GM12878 (cell line): ENCODE data around the gene RNLS. TPM values are rescaled to one million over a fixed set of nuclear protein-coding genes. Genes with fewer than 3 reads are reported as not detected.

Experiments
- ATAC-seq: fragments of 200-7000 bp; cut with Tn5 transposase; 3 replicates; pipeline ENCODE4 v1.9.1; 2020; ENCODE audit warnings: mild to moderate bottlenecking, moderate library complexity
- BruUV-seq: library from RNA; stranded (reverse); fragments of 400-500 nt; replicated peaks from 2 replicates; lab custom pipeline; 2021; lab: Mats Ljungman, UMichigan
- CTCF ChIA-PET: fragments of 300-600 bp; sonication (Branson Sonifier 250); formaldehyde crosslinking; extraction: SDS; loops from one replicate; lab custom pipeline; 2021; ENCODE audit warnings: inconsistent platforms; lab: Yijun Ruan, JAX
- POLR2A ChIA-PET: fragments of 350-600 bp; formaldehyde crosslinking; extraction: SDS; loops from one replicate; lab custom pipeline; 2021; ENCODE audit warnings: inconsistent platforms; lab: Charles Lee
- RAD21 ChIA-PET: fragments of 300-600 bp; sonication (Branson Sonifier 250); formaldehyde crosslinking; loops from one replicate; lab custom pipeline; 2023; ENCODE audit warnings: antibody characterized with exemption; ENCODE audit not compliant: unreplicated experiment; lab: Charles Lee
- SMC1A ChIA-PET: fragments of 300-600 bp; sonication (Branson Sonifier 250); formaldehyde crosslinking; loops from one replicate; lab custom pipeline; 2023; ENCODE audit not compliant: unreplicated experiment, uncharacterized antibody; lab: Charles Lee
- DNase-seq: peaks from one replicate; pipeline ENCODE4 v3.0.0-alpha.2; 2011; ENCODE audit warnings: low read depth, low spot score
- FAIRE-seq: peaks from 3 replicates; lab custom pipeline; 2011; peaks lifted over from hg19 to GRCh38; lab: Jason Lieb, UNC
- H2AFZ ChIP-seq: 2 replicates; pipeline ENCODE4 v1.6.0; 2011; ENCODE audit warnings: low read depth, low read length, control low read depth; ENCODE audit not compliant: control insufficient read depth
- H3K27ac ChIP-seq: 2 replicates; pipeline ENCODE4 v1.5.1; 2011; ENCODE audit warnings: control low read depth; ENCODE audit not compliant: control insufficient read depth, insufficient read depth
- H3K27me3 ChIP-seq, 2 experiments: replicated peaks in 1 of 2; 2 replicates each; pipeline versions ENCODE4 v1.6.0 to v1.6.1; 2011; ENCODE audit warnings: low read length in 1 of 2; ENCODE audit not compliant: control insufficient read depth in 2 of 2, insufficient read depth in 2 of 2
- H3K36me3 ChIP-seq, 2 experiments: 2 replicates each; pipeline ENCODE4 v1.5.1; 2011; ENCODE audit warnings: low read length in 1 of 2; ENCODE audit not compliant: control insufficient read depth in 2 of 2, insufficient read depth in 2 of 2
- H3K4me1 ChIP-seq: 2 replicates; pipeline ENCODE4 v1.6.1; 2011; ENCODE audit warnings: mild to moderate bottlenecking, low read length, moderate library complexity, mixed read lengths; ENCODE audit not compliant: control insufficient read depth, insufficient read depth
- H3K4me2 ChIP-seq: 2 replicates; pipeline ENCODE4 v1.6.0; 2011; ENCODE audit warnings: control low read depth; ENCODE audit not compliant: control insufficient read depth, insufficient read depth
- H3K4me3 ChIP-seq: fragments of 200-600 bp; sonication (generic); 2 replicates; pipeline ENCODE4 v1.5.1; 2016
- H3K79me2 ChIP-seq: 2 replicates; pipeline ENCODE4 v1.6.0; 2011; ENCODE audit warnings: low read length; ENCODE audit not compliant: control insufficient read depth, insufficient read depth
- H3K9ac ChIP-seq: 2 replicates; pipeline ENCODE4 v1.8.0; 2011; ENCODE audit warnings: low read length, control low read depth, mixed read lengths; ENCODE audit not compliant: control insufficient read depth, insufficient read depth
- H3K9me3 ChIP-seq: replicated peaks from 3 replicates; pipeline ENCODE4 v1.5.1; 2011; ENCODE audit warnings: mild to moderate bottlenecking, low read length; ENCODE audit not compliant: control insufficient read depth, insufficient read depth
- H4K20me1 ChIP-seq: 2 replicates; pipeline ENCODE4 v1.6.0; 2011; ENCODE audit not compliant: control insufficient read depth, insufficient read depth
- BHLHE40 ChIP-seq, 2 experiments: fragments of 450-650 bp in 1 of 2; IDR thresholded peaks; 2 replicates each; pipeline ENCODE4 v1.6.1; 2011 to 2017; ENCODE audit warnings: low read depth in 2 of 2, borderline replicate concordance in 1 of 2, improper control_type of control experiment in 1 of 2, low read length in 1 of 2, mild to moderate bottlenecking in 1 of 2
- EZH2 ChIP-seq: IDR thresholded peaks from 2 replicates; pipeline ENCODE4 v1.6.1; 2012; ENCODE audit warnings: low read depth, mild to moderate bottlenecking, control low read depth, inconsistent platforms, low read length, borderline replicate concordance; ENCODE audit not compliant: control insufficient read depth
- FOXM1 ChIP-seq: IDR thresholded peaks from 2 replicates; pipeline ENCODE4 v1.6.1; 2012; ENCODE audit warnings: low read depth, mild to moderate bottlenecking, inconsistent platforms, low read length, moderate library complexity
- KAT2A ChIP-seq: conservative IDR thresholded peaks from 2 replicates; pipeline ENCODE4 v1.6.1; 2011; ENCODE audit warnings: low read depth, low read length; ENCODE audit not compliant: control insufficient read depth
- POU2F2 ChIP-seq: IDR thresholded peaks from 3 replicates; pipeline ENCODE4 v1.6.1; 2011; ENCODE audit warnings: low read depth, mild to moderate bottlenecking, low read length, borderline replicate concordance
- SREBF2 ChIP-seq: IDR thresholded peaks from 2 replicates; pipeline ENCODE4 v1.6.1; 2012; ENCODE audit warnings: mild to moderate bottlenecking, low read length
- WGBS: methylation state at CpG from one replicate; pipeline ENCODE4 v1.1.6; 2016; ENCODE audit warnings: low lambda C conversion rate; ENCODE audit not compliant: insufficient replicate concordance, insufficient coverage; ENCODE audit errors: missing lambda C conversion rate; 5-methylcytosine and 5-hydroxymethylcytosine counted together
- in situ Hi-C: fragments of 300-500 bp; cut with MboI; formaldehyde crosslinking; loops from 9 replicates; pipeline ENCODE4 v1.14.3; 2018; ENCODE audit warnings: mixed read lengths
- intact Hi-C: fragments of 100-400 bp; cut with micrococcal nuclease; formaldehyde crosslinking; loops from one replicate; pipeline ENCODE4 v1.14.2; 2022; ENCODE audit not compliant: unreplicated experiment
- polyA plus RNA-seq, 11 experiments: library from polyadenylated mRNA; depleted of rRNA in 4 of 11; unstranded in 6 of 11; stranded (reverse) in 5 of 11; fragments of >200 nt; fragmentation: Nextera tagmentation in 4 of 11; fragmentation: Illumina TruSeq in 1 of 11; extraction: Ambion mirVana in 4 of 11; extraction: Trizol in 1 of 11; gene quantifications; 1 replicate in 1 of 11; 2 replicates in 10 of 11; pipeline versions ENCODE4 v1.2.1 to v1.2.3, GENCODE V29; 2011 to 2016; ENCODE audit warnings: inconsistent platforms in 2 of 11, missing spikeins in 2 of 11, low read depth in 1 of 11
- total RNA-seq, 4 experiments: library from RNA; depleted of rRNA in 3 of 4; stranded (reverse); fragments of >200 nt in 3 of 4; fragmentation: Illumina TruSeq in 1 of 4; extraction: Trizol in 1 of 4; gene quantifications; 2 replicates each; pipeline versions ENCODE4 v1.2.1 to v1.2.3, GENCODE V29; 2013 to 2021
- TF ChIP-seq, protein P1 (sequence below): fragments of 150-350 bp; IDR thresholded peaks from 2 replicates; pipeline ENCODE4 v1.6.1; 2016; ENCODE audit warnings: low read depth, low read length
- TF ChIP-seq, protein P2 (sequence below): IDR thresholded peaks from 2 replicates; pipeline ENCODE4 v1.6.1; 2011; ENCODE audit warnings: low read depth, low read length, improper control_type of control experiment, borderline replicate concordance

The RNLS gene
- total and polyA plus RNA-seq, 10 of the 15 experiments (the other 5 are each of a cell fraction or from before 2014, with no cell fraction given), result 3.4 to 6.7 (median 4.6) TPM

GRCh38 chr10:88337134-88337533, 246.0 kb downstream of the RNLS start:
- WGBS, result 89% methylated on average over 1 of the region's 1 CpG
- RAD21 ChIA-PET, result interaction anchor here (1.3 to 7.7 kb wide), 2 partner anchors 50 to 229 kb away, joined by 3 to 82 read pairs; no protein-coding TSS in a partner anchor
- TF ChIP-seq FOXM1 (no peak), POU2F2 (no peak), BHLHE40 (IDR thresholded peaks at IDR 0.05; ENCODE audit: borderline replicate concordance in 1 of 2, low read depth in 2 of 2, low read length in 1 of 2) (no peak), KAT2A (no peak), EZH2 (no peak), SREBF2 (no peak)
- TF ChIP-seq, protein P1, sequence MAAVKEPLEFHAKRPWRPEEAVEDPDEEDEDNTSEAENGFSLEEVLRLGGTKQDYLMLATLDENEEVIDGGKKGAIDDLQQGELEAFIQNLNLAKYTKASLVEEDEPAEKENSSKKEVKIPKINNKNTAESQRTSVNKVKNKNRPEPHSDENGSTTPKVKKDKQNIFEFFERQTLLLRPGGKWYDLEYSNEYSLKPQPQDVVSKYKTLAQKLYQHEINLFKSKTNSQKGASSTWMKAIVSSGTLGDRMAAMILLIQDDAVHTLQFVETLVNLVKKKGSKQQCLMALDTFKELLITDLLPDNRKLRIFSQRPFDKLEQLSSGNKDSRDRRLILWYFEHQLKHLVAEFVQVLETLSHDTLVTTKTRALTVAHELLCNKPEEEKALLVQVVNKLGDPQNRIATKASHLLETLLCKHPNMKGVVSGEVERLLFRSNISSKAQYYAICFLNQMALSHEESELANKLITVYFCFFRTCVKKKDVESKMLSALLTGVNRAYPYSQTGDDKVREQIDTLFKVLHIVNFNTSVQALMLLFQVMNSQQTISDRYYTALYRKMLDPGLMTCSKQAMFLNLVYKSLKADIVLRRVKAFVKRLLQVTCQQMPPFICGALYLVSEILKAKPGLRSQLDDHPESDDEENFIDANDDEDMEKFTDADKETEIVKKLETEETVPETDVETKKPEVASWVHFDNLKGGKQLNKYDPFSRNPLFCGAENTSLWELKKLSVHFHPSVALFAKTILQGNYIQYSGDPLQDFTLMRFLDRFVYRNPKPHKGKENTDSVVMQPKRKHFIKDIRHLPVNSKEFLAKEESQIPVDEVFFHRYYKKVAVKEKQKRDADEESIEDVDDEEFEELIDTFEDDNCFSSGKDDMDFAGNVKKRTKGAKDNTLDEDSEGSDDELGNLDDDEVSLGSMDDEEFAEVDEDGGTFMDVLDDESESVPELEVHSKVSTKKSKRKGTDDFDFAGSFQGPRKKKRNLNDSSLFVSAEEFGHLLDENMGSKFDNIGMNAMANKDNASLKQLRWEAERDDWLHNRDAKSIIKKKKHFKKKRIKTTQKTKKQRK, result no peak
- TF ChIP-seq, protein P2, sequence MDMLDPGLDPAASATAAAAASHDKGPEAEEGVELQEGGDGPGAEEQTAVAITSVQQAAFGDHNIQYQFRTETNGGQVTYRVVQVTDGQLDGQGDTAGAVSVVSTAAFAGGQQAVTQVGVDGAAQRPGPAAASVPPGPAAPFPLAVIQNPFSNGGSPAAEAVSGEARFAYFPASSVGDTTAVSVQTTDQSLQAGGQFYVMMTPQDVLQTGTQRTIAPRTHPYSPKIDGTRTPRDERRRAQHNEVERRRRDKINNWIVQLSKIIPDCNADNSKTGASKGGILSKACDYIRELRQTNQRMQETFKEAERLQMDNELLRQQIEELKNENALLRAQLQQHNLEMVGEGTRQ, result no peak
- no peak overlapping the region for H3K9ac ChIP-seq
- no peak for FAIRE-seq
- H3K9me3 ChIP-seq, result no peaks in the 10 kb centered on the region
- no peaks in the 10 kb centered on the region for H3K79me2 ChIP-seq
- SMC1A ChIA-PET, result interaction anchor here (1.2 to 6.7 kb wide), 4 partner anchors 20 to 76 kb away, joined by 4 to 73 read pairs (median 4); no protein-coding TSS in a partner anchor
- H2AFZ ChIP-seq, result no peak overlapping the region
- no peaks in the 10 kb centered on the region for H3K36me3 ChIP-seq
- no peak overlapping the region for H3K27ac ChIP-seq
- H3K4me1 ChIP-seq, result peaks cover 6% of the 10 kb centered on the region; the same call in 1 of the 2 replicates
- POLR2A ChIA-PET, result interaction anchor here (1.5 kb wide), 1 partner anchor 46 kb away, joined by 3 read pairs; no protein-coding TSS in a partner anchor
- no peak for DNase-seq
- BruUV-seq, result no TSS peak
- no peak overlapping the region for H3K4me3 ChIP-seq
- ATAC-seq, result no peak
- in situ Hi-C loops (no loop called here), intact Hi-C loops (no loop called here)
- no peaks in the 10 kb centered on the region for H3K27me3 ChIP-seq
- H3K4me2 ChIP-seq, result no peak overlapping the region
- no peaks in the 10 kb centered on the region for H4K20me1 ChIP-seq
- CTCF ChIA-PET, result interaction anchor here (1.1 to 1.6 kb wide), 3 partner anchors 19 to 55 kb away, joined by 3 to 6 read pairs (median 5); no protein-coding TSS in a partner anchor
